SU-DHL-6 (cell line): Measurements from ENCODE around the gene PLB1.

Source experiments
- EZH2phosphoT487 ChIP-seq: fragments of 200-600 bp; sonication (generic), shearing (Covaris generic); conservative IDR thresholded peaks from 2 replicates; pipeline ENCODE4 v1.6.1; 2018; ENCODE audit warnings: mild to moderate bottlenecking, antibody characterized with exemption, low read length, moderate library complexity, mixed read lengths
- TF ChIP-seq, protein P1 (sequence below): fragments of 200-600 bp; sonication (generic); IDR thresholded peaks from one replicate; pipeline ENCODE4 v1.5.1; 2017; ENCODE audit warnings: antibody characterized with exemption, mild to moderate bottlenecking, low read length, moderate library complexity; ENCODE audit not compliant: insufficient read depth, poor library complexity, severe bottlenecking

DNA sequence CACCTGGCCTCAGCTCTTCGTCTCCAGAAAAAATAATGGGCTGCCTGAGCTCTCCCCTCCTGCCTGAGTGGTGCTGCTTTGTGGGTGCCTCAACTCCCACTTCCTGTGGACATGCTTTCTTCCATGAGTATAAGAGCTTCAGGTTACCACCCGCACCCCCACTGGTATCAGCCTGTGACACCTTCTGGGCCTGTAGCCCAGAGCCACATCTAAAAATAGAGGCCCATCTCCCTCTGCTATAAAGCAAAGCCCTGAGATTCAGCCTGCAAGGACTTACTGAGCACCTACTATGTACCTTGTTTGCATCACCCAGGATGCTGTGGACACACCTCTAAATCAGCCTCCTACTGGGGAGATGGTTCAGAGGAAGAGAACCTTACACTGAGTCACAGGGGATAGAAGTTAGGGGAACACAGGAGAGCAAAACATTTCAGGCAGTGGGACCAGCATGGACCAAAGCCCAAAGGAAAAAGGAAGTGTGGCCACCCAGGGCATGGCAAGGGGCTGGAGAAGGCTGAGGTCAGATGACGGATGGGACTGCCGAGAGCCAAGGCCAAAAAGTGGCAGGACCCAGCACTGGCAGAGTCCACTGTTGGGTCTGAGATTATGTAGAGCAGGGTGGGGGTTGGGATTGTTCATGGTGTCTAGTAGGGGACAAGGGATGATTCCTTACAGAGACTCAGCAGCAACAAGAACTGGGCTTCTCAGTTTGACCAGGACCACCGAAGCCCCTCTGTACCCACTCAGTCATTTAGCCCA is 132.0 kb downstream of the PLB1 start:
- TF ChIP-seq, protein P1, sequence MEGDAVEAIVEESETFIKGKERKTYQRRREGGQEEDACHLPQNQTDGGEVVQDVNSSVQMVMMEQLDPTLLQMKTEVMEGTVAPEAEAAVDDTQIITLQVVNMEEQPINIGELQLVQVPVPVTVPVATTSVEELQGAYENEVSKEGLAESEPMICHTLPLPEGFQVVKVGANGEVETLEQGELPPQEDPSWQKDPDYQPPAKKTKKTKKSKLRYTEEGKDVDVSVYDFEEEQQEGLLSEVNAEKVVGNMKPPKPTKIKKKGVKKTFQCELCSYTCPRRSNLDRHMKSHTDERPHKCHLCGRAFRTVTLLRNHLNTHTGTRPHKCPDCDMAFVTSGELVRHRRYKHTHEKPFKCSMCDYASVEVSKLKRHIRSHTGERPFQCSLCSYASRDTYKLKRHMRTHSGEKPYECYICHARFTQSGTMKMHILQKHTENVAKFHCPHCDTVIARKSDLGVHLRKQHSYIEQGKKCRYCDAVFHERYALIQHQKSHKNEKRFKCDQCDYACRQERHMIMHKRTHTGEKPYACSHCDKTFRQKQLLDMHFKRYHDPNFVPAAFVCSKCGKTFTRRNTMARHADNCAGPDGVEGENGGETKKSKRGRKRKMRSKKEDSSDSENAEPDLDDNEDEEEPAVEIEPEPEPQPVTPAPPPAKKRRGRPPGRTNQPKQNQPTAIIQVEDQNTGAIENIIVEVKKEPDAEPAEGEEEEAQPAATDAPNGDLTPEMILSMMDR: no peak
- TF ChIP-seq EZH2phosphoT487: no peak
